ENCODE data around the gene SPATA13. TPM values are rescaled to one million over a fixed set of nuclear protein-coding genes. Genes with fewer than 3 reads are reported as not detected.

SPATA13 gene
- total RNA-seq, 1 donor from 2014 or later = 11.8 TPM

DNA sequence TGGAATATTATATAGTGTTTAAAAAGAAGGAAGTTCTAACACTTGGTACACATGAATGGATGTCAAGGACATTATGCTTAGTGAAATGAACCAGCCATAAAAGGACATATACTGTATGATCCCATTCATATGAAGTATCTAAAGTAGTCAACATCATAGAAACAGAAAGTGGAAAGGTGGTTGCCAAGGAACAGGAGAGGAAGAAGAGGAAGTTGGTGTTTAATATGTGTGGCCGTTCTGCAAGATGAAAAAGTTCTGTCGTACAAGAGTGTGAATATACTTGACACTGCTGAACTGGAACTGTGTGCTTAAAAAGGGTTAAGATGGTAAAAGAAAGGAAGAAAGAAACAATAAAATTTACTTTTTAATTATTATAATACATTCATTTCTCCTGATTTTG is 115.8 kb downstream of the SPATA13 start:
- H3K9me3 Mint-ChIP-seq = no peaks in the 10 kb centered on the region
- no peak for TF ChIP-seq CTCF (IDR thresholded peaks at IDR 0.05)
- H3K27ac Mint-ChIP-seq = peak overlapping the region; percentile 92
- DNase-seq (no peak), ATAC-seq (ENCODE audit: low read depth) (peak; percentile 25)
- intact Hi-C loops (cut with micrococcal nuclease) = loop anchor here (10.0 kb wide), 1 partner anchor 158 kb away; no protein-coding TSS in a partner anchor
- CTCF ChIA-PET = no interaction called here
- H3K36me3 Mint-ChIP-seq (ENCODE audit: low read depth) = peaks cover 3% of the 10 kb centered on the region
- H3K27me3 Mint-ChIP-seq = no peaks in the 10 kb centered on the region
- H3K4me3 Mint-ChIP-seq = peak overlapping the region; percentile 1
- H3K4me1 Mint-ChIP-seq = peaks cover 65% of the 10 kb centered on the region
- POLR2A ChIA-PET = interaction anchor here (0.5 kb wide), 1 partner anchor 774 kb away, joined by 3 read pairs; no protein-coding TSS in a partner anchor

DNA sequence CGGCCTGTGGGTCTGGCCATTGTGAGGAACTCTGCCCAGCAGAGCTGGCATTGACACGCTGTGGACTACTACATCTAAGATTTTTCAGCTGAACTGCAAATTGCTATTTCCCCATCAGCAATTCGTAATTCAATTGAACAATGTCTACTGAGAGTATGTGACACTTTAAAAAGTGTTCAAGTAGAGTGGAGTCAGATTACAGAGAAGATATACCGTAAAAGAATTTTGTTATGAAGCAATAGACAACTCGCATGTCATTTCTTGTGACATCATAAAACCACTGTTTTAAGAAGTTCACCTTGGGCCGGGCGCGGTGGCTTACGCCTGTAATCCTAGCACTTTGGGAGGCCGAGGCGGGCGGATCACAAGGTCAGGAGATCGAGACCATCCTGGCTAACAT is 116.3 kb downstream of the SPATA13 start:
- POLR2A ChIA-PET = interaction anchor here (0.5 to 0.6 kb wide), 2 partner anchors 505 to 773 kb away, joined by 3 read pairs; no protein-coding TSS in a partner anchor
- DNase-seq = no peak
- no peak for ATAC-seq (ENCODE audit: low read depth)

DNA sequence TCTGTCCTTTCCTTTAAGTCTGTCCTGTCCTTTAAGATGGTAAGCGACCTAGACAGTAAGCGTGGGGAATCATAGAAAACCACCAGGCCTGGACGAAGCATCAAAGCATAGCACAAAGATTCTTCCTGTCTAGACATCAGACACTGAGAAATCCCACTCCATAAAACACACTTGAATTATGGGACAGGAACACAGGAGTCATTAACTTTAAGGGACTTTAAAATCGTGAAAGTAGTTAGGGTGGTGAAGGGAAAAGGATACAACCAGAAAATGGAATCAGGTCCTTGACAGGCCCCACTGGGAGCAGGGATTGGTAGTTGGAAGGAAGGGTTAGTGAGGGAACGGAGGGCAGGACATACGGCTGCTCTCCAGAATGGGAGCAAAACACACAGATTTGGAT is 117.2 kb downstream of the SPATA13 start:
- Mint-ChIP-seq H3K27ac (no peak overlapping the region), H3K9me3 (no peaks in the 10 kb centered on the region), H3K36me3 (ENCODE audit: low read depth) (no peaks in the 10 kb centered on the region), H3K4me1 (peaks cover 56% of the 10 kb centered on the region), H3K27me3 (no peaks in the 10 kb centered on the region), H3K4me3 (no peak overlapping the region)
- intact Hi-C loops (cut with micrococcal nuclease) = loop anchor here (10.0 kb wide), 1 partner anchor 157 kb away; no protein-coding TSS in a partner anchor
- no peak for DNase-seq
- ChIA-PET CTCF (no interaction called here), POLR2A (interaction anchor here (0.8 kb wide), 1 partner anchor 60 kb away, joined by 3 read pairs; no protein-coding TSS in a partner anchor)
- no peak for TF ChIP-seq CTCF (IDR thresholded peaks at IDR 0.05)
- no peak for ATAC-seq (ENCODE audit: low read depth)

More for the DNA sequence above, 116.3 kb downstream of the SPATA13 start:
- CTCF ChIA-PET = no interaction called here
- H3K4me3 Mint-ChIP-seq = no peak overlapping the region
- H3K27me3 Mint-ChIP-seq = no peaks in the 10 kb centered on the region
- H3K9me3 Mint-ChIP-seq = no peaks in the 10 kb centered on the region
- no peak for TF ChIP-seq CTCF (IDR thresholded peaks at IDR 0.05)
- H3K36me3 Mint-ChIP-seq (ENCODE audit: low read depth) = peaks cover 1% of the 10 kb centered on the region
- peak overlapping the region; percentile 26 for H3K27ac Mint-ChIP-seq
- peaks cover 61% of the 10 kb centered on the region for H3K4me1 Mint-ChIP-seq
- intact Hi-C loops (cut with micrococcal nuclease) = loop anchor here (10.0 kb wide), 1 partner anchor 158 kb away; no protein-coding TSS in a partner anchor

DNA sequence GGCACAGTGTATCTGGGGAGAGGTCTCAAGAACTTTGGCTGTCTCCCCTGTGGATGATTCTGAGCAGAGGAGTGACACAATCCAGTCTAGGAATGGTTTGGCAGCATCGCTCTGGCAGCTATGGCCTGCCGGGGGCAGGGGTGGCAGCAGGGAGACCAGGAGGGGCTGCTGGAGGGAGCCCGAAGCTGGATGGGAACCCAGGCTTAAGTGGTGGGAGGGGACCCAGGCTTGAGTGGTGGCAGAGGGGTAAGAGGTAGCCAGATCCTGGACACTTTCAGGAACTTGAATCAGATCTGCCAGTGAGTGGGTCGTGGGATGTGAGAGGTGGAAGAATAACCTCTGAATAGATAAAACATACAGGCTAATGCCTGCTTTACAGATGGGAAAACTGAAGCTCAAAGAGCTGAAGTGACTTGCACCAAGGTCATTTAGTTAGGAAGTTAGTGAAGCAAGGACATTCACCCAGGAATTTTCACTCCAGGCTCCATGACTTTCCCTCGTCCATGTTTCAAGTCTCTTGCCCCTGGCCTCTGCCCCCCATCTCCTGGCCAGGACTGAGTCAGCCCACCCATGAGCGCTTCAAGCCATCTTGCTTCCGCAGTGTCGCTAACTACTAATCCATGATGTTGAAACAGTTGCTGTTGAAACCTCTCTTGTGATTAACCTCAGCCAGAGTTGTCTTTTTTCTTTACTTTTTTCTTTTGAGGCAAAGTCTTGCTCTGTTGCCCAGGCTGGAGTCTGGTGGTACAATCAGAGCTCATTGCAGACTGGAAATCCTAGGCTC is 119.0 kb downstream of the SPATA13 start:
- ATAC-seq (ENCODE audit: low read depth) (no peak), DNase-seq (no peak)
- Mint-ChIP-seq H3K9me3 (no peaks in the 10 kb centered on the region), H3K27me3 (no peaks in the 10 kb centered on the region), H3K4me3 (no peak overlapping the region), H3K27ac (no peak overlapping the region), H3K4me1 (peaks cover 38% of the 10 kb centered on the region), H3K36me3 (ENCODE audit: low read depth) (peaks cover 5% of the 10 kb centered on the region)
- POLR2A ChIA-PET = no interaction called here
- CTCF ChIA-PET = interaction anchor here (1.1 kb wide), 1 partner anchor 15 kb away, joined by 3 read pairs; no protein-coding TSS in a partner anchor
- no peak for TF ChIP-seq CTCF (IDR thresholded peaks at IDR 0.05)
- intact Hi-C loops (cut with micrococcal nuclease) = loop anchor here (10.0 kb wide), 1 partner anchor 155 kb away; no protein-coding TSS in a partner anchor

GRCh38 chr13:24280720-24281119 is 120.2 kb downstream of the SPATA13 start:
- Mint-ChIP-seq H3K27ac (peak overlapping the region; percentile 75), H3K4me3 (no peak overlapping the region), H3K36me3 (ENCODE audit: low read depth) (peaks cover 11% of the 10 kb centered on the region), H3K9me3 (no peaks in the 10 kb centered on the region), H3K4me1 (peaks cover 27% of the 10 kb centered on the region), H3K27me3 (no peaks in the 10 kb centered on the region)
- CTCF ChIA-PET = interaction anchor here (1.1 to 1.5 kb wide), 2 partner anchors 10 to 16 kb away, joined by 3 read pairs; no protein-coding TSS in a partner anchor
- ATAC-seq (ENCODE audit: low read depth) (peak; percentile 74), DNase-seq (no peak)
- TF ChIP-seq CTCF (IDR thresholded peaks at IDR 0.05) = no peak
- intact Hi-C loops (cut with micrococcal nuclease) = no loop called here
- POLR2A ChIA-PET = interaction anchor here (0.7 kb wide), 1 partner anchor 15 kb away, joined by 3 read pairs; no protein-coding TSS in a partner anchor

Data from activated B cell treated with CpG ODN at 0.5 μM for 24 hours (primary cell).